HG02798 (cell line): ENCODE measurements around the gene EPS8.

ENCODE experiments used
- ATAC-seq: cut with Tn5 transposase; IDR thresholded peaks from one replicate; pipeline ENCODE4 v1.9.1; 2021; ENCODE audit warnings: mild to moderate bottlenecking; ENCODE audit not compliant: unreplicated experiment, poor library complexity

EPS8 gene

GRCh38 chr12:15664491-15664890 is 124.7 kb downstream of the EPS8 start:
- ATAC-seq, result no peak

DNA sequence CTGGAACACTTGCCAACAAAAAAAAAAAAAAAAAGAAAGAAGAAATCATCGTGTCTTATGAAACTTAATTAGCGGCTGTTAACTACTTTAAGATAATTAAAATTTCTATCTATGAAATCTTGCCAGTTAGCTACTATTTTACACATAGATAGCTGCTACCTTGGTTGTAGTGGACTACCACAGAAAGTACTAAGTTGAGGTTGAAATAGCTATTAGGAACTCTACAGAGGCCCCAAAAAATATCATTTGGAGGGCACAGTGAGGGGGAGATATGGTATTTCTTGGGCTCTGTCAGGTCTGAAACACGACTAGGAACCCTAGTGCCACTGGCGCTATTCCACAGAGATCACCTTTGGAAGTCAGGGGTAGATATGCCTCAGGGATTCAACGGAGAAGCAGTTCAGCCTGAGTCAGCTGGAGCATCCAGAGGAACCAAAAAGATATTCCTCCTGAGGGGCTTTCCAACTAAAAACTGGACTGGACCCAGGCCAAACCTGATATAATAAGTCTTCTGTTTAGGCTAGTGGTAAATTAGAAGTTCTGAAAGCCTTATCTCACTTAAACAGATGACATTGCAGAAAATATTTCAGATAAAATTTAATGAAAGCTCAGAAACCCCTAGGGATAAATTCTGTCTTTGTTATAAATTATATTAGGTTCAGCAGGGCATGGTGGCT is 126.1 kb downstream of the EPS8 start:
- ATAC-seq, result no peak

GRCh38 chr12:15662303-15662980 is 126.7 kb downstream of the EPS8 start:
- ATAC-seq, result no peak

- no peak for ATAC-seq
Observed at GRCh38 chr12:15651371-15651770, 137.8 kb downstream of the EPS8 start.

DNA sequence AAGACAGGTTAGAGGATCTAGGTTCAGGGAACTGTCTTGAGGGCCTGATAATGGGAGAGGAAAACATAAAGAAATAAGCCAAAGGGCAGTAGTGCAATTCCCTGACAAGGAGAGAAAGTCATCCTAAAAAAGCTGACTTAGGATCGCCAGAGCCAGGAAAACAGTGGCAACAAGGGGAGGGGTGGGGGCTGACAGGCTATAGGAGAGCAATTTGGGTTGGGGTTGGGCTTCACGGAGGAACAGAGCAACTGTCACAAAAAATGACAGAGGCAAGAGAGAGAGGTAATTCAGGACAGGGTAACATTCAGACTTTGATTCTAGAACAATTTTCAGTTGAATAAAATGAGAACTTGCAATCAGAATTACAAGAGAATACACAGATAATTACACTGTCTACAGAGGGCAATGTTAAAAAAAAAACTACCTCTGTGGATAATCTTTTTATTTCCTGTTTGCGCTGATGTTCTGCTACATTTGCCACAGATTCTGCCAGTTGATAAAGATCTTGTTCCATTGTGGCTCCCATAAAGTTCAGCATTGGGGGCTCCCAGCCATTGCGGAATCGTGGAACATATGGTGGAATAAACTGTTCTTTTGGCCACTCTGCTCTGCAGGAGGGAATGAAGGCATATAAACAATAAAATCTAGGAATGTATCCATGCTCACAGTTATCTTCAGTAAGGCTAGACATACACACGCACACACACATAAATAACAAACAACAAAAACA is 138.6 kb downstream of the EPS8 start:
- ATAC-seq, result no peak

- no peak for ATAC-seq
Observed at GRCh38 chr12:15649347-15649746, 139.8 kb downstream of the EPS8 start.

- no peak for ATAC-seq
Observed at GRCh38 chr12:15648558-15648957, 140.6 kb downstream of the EPS8 start.

DNA sequence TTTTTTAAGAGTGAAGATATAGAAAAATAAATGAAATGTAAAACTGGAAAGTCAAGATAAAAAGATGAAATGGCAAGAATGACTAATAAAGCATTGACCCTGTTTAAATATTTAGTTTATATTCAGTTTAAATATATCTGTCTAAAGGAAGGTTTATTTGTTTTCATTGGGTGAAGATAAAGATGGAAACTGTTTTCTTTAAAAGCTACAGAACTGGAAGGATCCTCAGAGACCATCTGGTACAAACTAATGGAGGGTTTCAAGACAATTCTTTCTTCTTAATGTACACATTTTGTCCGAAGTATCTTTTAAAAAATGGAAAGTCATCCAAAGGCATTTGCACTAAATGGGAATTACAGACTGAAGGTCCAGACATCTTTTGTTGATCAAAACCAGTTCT is 142.6 kb downstream of the EPS8 start:
- no peak for ATAC-seq

DNA sequence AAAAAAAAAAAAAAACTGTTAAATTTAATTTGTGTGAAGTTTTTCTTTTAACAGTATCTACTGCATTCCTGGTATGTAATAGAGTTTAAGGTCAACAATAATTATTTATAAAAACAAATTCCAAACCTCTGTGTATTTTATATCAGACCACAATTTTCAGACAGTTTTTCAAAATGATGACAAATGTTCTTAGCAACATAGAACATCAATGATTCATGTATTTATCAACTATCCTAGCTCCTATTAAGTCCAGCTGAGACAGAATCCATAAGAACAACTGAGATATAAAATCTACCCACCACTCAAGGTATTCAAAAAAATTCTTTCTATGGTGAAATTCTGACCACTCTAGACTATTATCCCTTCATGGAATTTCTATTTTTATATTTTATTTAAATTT is 144.5 kb downstream of the EPS8 start:
- ATAC-seq, result no peak

- ATAC-seq, result no peak
Observed at GRCh38 chr12:15638231-15638630, 151.0 kb downstream of the EPS8 start.

GRCh38 chr12:15636060-15636890 is 152.9 kb downstream of the EPS8 start:
- no peak for ATAC-seq

DNA sequence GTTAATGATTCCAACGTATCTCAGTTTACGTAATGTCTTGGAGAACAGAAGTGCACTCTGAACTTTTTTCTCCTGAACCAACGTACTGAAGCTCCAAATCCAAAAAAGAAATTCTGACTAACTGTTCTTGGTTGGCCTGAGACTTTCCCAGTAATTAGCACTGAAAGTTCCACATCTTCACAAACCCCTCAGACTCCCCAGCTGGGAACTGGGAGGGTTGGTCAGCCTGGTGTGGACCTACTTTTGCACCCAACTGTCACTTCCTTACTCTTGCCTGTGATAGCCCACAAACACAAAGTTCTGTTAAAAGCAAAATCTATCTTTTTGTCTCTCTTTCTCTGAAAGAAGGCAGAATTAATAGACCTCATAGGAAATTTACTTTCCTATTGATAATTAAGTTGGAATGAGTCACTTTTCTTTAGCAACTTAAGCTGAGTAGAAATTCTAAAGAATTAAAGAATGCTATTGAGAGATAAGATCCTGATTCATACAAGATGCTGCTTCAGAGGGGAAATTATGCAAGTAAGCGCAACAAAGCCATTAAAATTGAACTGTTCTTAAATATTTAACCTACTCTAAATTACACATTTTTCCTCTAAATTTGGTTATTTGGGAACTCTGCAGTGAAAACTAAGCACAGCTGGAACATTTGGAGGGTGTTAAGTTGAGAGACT is 155.0 kb downstream of the EPS8 start:
- ATAC-seq, result no peak

DNA sequence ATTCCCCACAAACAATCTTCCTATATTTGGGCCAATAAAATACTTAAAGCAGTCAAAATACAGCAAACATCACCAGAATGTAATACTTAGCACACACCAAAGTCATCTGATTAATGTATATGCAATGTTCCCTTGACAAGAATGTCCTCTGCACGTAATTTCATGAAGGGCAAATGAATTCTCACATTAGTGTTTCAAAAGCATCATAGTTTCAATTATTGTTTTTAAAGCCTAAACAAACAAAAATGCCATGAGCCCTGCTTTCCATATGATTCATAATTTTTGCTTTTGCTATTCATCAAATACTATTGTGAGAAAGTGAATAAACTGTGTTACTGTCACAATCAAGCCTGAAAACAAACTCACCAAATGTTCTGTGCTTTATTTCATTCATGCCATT is 156.0 kb downstream of the EPS8 start:
- ATAC-seq, result no peak

DNA sequence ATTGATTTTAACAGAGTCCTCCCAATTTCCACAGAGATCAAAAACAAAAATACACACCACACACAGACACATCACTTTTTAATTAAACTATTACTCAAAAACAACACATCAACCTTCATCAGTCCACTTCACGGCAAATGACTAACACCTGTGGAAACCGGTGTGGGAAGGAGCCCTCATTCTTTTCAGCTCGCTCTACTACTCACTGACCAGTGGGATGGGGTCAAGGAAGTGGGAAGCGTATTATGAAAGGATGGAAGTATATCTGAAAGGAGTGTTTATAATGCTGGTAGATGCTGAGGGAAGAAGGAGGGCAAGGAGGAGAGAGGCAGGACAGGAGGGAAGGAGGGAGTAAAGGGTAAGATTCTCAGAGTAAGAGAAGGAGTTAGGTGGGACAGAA is 156.5 kb downstream of the EPS8 start:
- ATAC-seq, result no peak

GRCh38 chr12:15631007-15631715 is 158.0 kb downstream of the EPS8 start:
- ATAC-seq, result no peak

DNA sequence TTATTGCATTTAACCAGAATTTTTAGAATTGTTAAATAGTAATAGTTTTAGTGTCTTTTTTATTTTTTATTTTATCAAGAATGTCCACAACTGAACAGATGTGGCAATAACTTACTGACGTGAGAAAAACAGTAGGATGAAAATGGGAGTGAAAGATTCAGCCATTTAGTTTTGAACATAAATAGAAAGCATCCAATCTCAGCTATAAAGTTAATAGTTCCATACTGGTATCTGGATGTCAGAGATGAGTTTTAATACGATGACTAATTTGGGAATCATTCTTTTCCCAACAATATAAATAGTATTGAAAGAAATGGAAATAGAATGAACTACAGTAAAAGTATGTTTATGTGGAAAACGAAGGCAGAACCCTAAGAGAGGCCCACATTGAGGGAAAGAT is 159.4 kb downstream of the EPS8 start:
- no peak for ATAC-seq

DNA sequence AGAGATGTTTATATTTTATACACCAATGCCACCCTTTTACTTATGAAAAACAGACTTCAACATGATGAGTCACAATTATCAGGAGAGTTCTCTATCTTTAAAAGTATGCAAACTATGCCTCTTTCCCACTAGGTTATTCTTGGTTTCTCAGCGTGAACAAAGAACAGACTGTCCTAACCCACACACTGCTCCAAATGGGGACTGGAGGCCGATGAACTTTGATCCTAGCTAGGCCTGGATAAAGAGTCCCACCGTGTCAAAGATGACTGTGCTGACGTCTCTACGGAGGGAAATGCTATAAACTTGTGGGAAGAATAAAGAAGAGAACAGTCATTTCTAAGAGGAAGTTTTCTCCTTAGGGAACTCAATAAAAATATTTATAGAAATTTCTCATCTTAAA is 160.1 kb downstream of the EPS8 start:
- peak; percentile 75 for ATAC-seq

GRCh38 chr12:15627995-15628945 is 160.9 kb downstream of the EPS8 start:
- no peak for ATAC-seq
